ENCODE data around the gene TTC32.

The TTC32 gene

GRCh38 chr2:19890104-19890503 is 11.7 kb downstream of the TTC32 start:
- TF ChIP-seq CTCF (IDR thresholded peaks at IDR 0.05; ENCODE audit: low read depth, low read length) = no peak
- no peak overlapping the region for H3K4me3 ChIP-seq (replicated peaks in 1 of 2; ENCODE audit: low read depth in 2 of 2, low read length in 2 of 2)
- no peak for DNase-seq (ENCODE audit: low read depth in 2 of 2)

- H3K4me3 ChIP-seq (replicated peaks in 1 of 2; ENCODE audit: low read depth in 2 of 2, low read length in 2 of 2) = no peak overlapping the region
- TF ChIP-seq CTCF (IDR thresholded peaks at IDR 0.05; ENCODE audit: low read depth, low read length) = no peak
- no peak for DNase-seq (ENCODE audit: low read depth in 2 of 2)
These were observed 13.0 kb downstream of the TTC32 start for GRCh38 chr2:19888831-19889230.

- no peak overlapping the region for H3K4me3 ChIP-seq (replicated peaks in 1 of 2; ENCODE audit: low read depth in 2 of 2, low read length in 2 of 2)
- no peak for TF ChIP-seq CTCF (IDR thresholded peaks at IDR 0.05; ENCODE audit: low read depth, low read length)
- DNase-seq (ENCODE audit: low read depth in 2 of 2) = no peak
These were observed 14.3 kb downstream of the TTC32 start for GRCh38 chr2:19887510-19887909.

GRCh38 chr2:19886261-19886660 is 15.5 kb downstream of the TTC32 start:
- DNase-seq (ENCODE audit: low read depth in 2 of 2) = no peak
- TF ChIP-seq CTCF (IDR thresholded peaks at IDR 0.05; ENCODE audit: low read depth, low read length) = no peak
- H3K4me3 ChIP-seq (replicated peaks in 1 of 2; ENCODE audit: low read depth in 2 of 2, low read length in 2 of 2) = no peak overlapping the region

GRCh38 chr2:19885791-19886190 is 16.0 kb downstream of the TTC32 start:
- no peak overlapping the region for H3K4me3 ChIP-seq (replicated peaks in 1 of 2; ENCODE audit: low read depth in 2 of 2, low read length in 2 of 2)
- no peak for DNase-seq (ENCODE audit: low read depth in 2 of 2)
- TF ChIP-seq CTCF (IDR thresholded peaks at IDR 0.05; ENCODE audit: low read depth, low read length) = no peak

- no peak for DNase-seq (ENCODE audit: low read depth in 2 of 2)
- no peak overlapping the region for H3K4me3 ChIP-seq (replicated peaks in 1 of 2; ENCODE audit: low read depth in 2 of 2, low read length in 2 of 2)
- TF ChIP-seq CTCF (IDR thresholded peaks at IDR 0.05; ENCODE audit: low read depth, low read length) = no peak
These were observed 17.6 kb downstream of the TTC32 start for GRCh38 chr2:19883971-19884720.

GRCh38 chr2:19883486-19883885 is 18.3 kb downstream of the TTC32 start:
- H3K4me3 ChIP-seq (replicated peaks in 1 of 2; ENCODE audit: low read depth in 2 of 2, low read length in 2 of 2) = no peak overlapping the region
- TF ChIP-seq CTCF (IDR thresholded peaks at IDR 0.05; ENCODE audit: low read depth, low read length) = no peak
- no peak for DNase-seq (ENCODE audit: low read depth in 2 of 2)
